NCI-H446 treated with DMSO at 0.1 percent for 48 hours (cell line): Measurements from ENCODE around the gene KHK.
A peak's percentile ranks its signal among the peaks of the same experiment; 100 is the strongest.

Experiments
- DNase-seq: peaks from one replicate; lab custom pipeline; 2025; lab: John Stamatoyannopoulos, UW

Gene KHK

DNA sequence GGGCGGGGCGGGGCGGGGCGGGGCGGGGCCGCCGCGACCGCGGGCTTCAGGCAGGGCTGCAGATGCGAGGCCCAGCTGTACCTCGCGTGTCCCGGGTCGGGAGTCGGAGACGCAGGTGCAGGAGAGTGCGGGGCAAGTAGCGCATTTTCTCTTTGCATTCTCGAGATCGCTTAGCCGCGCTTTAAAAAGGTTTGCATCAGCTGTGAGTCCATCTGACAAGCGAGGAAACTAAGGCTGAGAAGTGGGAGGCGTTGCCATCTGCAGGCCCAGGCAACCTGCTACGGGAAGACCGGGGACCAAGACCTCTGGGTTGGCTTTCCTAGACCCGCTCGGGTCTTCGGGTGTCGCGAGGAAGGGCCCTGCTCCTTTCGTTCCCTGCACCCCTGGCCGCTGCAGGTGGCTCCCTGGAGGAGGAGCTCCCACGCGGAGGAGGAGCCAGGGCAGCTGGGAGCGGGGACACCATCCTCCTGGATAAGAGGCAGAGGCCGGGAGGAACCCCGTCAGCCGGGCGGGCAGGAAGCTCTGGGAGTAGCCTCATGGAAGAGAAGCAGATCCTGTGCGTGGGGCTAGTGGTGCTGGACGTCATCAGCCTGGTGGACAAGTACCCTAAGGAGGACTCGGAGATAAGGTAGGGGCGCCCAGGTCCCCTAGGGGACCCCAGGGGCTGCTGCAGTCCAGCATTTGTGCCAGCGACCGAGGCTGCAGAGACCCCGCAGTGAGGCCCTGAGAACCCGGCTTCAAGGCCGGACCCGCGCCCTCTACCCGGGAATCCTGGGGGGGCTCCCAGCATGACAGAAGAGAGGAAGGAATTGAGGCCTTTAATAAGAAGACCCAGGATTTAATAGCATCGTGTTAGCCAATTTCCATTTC is at the start of gene KHK:
Gene KHK (plus strand): TSS at position 49 of the 870 bp plus-strand sequence. CDS start 488 bp downstream, at position 537.
- no peak for DNase-seq

DNA sequence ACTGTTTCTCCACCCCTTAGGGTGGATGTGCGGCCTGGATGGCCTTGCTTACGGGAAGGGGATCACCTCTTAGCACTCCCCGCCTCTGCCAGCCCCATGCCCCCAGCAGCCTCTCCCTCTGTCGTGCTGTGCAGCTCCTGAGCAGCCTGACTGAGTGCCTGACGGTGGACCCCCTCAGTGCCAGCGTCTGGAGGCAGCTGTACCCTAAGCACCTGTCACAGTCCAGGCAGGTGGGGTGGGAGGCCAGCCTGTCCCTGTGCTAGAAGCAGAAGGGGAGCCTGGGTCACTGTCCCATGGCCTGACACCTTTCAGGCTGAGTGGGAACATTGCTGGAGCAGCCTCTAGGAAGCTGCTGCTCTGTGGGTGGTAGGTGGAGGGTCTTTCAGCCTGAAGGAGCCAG is 48.6 kb upstream of the KHK start:
- DNase-seq, result no peak

DNA sequence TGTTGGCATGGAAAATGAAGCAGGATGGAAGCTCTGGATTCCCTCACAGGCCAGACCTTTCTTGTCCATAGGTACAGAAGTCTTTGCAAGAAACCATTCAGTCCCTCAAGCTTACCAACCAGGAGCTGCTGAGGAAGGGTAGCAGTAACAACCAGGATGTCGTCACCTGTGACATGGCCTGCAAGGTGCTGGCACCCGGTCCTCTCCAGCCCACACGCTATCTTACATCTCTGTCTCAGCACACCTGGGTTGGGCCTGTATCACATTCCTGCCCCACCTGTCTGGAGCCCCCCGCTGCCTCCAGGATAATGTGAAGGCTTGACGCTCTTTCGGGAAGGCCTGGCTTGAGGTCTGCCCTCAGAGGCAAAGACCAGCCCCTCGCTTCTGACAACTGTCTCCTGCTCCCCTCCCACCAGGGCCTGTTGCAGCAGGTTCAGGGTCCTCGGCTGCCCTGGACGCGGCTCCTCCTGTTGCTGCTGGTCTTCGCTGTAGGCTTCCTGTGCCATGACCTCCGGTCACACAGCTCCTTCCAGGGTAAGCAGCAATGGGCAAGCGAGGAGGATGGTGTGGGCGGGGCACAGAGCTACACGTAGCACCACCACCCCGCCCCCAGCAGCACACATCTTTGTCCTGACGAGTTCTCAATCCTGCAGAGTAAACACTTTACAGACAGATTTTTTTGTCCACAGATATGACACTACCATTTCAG is 47.8 kb upstream of the KHK start:
- DNase-seq, result no peak

DNA sequence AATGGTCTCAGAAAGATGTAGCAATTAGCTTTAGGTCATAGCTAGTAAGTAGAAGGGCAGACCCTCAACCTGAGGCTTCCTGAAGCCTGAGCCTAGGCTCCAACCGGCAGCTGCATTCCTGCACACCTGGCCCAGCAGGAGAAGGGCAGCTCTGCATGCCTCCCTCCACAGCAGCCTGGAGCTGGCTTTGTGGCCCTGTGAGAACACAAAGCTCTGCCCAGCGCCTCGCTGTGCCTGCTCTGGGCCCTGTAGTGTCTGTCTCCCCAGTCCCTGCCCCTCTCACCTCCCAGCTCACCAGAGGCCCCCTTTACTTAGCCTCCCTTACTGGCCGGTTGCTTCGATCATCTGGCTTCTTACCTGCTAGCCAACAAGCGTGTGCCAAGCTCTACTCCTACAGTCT is 47.1 kb upstream of the KHK start:
- no peak for DNase-seq

DNA sequence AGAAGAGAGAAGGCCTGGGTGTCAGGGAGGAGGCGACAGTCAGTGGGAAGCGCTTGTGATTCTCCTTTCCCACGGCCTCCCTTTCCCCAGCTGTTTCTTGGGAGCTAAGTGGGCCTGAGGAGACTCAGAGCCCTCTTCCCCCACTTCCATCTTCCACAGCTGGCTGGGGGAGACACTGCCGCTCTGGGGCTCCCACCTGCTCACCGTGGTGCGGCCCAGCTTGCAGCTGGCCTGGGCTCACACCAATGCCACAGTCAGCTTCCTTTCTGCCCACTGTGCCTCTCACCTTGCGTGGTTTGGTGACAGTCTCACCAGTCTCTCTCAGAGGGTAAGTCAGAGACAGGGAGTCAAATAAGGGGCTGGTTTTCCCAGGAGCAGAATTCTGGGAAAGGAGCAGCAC is 46.7 kb upstream of the KHK start:
- DNase-seq, result no peak

DNA sequence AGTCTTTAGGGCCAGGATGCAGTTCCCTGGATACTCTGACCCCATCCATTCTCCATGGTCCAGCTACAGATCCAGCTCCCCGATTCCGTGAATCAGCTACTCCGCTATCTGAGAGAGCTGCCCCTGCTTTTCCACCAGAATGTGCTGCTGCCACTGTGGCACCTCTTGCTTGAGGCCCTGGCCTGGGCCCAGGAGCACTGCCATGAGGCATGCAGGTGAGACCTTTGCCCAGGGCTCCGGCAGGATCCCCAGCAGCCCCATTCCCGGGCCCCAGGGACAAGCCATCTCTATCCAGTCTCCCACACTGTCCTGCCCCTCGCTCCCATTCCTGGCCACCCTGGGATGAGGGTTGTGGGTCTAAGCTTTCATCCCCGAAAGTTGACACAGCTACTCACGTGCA is 46.3 kb upstream of the KHK start:
- DNase-seq, result no peak

DNA sequence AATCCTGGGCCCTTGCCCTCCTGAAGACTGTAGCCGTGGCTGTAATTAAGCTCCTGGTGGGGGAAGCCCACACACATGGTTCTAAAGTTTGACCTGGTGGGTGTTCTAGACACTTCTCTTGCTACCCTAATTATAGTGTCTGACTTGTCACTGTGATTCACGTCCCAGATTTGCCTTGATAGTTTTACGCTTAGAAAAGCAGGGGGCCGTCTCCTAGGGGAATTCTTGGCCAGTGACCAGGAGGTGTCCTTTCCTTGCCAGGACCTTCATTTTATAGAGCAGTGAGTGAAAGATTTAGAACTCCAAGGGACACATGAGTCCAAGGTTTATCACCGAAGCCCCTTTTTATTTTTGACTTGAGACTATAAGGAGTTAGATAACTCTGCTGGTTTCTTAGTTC is 44.8 kb upstream of the KHK start:
- no peak for DNase-seq

DNA sequence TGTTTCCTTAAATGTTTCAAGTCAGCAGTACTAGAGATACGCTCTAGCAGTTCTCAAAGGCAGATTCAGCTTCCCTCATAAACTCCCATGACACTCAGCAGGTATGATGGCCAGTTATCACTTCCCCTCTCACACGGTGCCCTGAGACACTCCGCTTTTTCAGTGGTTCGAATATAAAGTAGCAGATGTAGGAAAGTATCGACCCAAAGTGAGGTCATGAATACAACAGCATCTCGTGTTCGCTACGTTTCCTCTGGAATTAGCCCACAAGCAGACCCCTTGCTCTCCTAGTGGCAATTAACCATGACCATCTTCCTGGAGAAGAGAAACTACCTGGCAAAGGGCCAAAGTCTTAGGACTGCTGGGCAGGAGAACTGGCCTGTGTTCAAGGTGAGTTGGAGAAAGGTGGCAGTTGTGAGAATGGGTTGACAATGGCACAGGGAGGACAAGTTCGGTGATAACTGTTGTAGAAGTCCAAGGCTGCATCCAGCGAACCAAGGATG is 44.4 kb upstream of the KHK start:
- DNase-seq, result no peak

DNA sequence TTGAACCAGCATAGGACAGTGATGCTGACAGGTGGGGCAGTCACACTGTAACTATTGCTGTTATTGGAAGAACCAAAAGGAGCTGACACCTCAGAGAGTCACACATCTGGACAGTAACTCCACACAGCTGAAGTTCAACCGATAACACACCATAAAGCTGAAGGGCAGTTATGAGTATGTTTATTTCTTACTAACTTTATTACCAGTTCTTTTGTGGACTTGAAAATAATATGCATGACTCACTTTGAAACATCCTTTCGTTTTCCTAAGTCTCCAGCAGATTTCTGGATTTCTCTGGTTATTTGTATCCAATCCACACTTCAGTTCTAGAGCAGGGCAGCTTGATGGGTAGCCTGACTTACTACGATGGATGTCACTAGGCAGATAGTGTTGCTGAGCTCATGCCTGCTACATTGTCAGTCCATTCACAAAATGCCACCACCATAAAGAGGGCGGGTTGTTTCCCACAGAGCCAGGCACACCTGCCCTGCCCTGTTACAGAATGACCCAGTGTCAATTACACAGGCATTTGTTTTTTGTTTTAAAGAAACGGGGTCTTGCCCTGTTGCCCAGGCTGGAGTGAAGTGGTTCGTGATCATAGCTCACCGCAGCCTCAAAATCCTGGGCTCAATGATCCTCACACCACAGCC is 43.5 kb upstream of the KHK start:
- no peak for DNase-seq

DNA sequence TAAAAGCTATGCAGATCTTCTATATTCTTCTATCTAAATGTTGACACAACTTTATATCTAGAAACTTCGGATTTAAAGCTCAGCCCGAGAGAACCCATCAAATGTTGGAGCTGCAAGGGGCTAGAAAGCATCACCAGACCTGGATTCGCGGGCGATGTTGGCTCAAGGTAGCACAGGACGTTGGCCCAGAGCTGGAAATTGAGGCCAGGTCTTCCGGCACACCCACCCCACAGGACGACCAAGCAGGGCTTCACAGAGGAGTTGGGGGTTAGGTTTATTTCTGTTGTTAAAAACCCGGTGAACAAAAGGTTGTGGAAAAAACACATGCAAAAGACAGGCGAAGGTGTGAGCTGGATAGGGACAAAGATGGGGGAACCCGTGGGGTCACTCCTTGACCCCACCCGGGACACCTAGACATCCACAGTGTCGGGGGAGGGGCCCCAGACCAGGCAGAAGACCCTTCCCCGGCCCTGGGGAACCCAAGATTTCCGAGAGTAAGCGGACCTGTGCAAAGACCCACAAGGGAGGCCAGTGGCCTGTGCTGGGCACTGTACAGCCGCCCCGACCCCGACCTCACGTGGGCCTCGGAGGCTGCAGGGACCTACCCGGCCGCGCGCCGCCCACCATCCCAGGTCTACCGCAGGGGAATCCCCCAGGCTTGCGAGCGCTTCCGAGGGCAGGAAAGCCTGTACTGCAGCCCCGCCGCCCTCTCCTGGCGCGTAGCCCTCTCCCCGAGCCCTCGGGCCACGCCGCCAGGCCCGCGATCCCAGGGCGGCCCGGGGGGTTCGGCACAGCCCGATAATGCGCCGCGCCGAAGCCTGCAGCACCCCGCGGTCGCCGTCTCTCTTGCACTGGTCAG is 36.9 kb upstream of the KHK start:
- no peak for DNase-seq

DNA sequence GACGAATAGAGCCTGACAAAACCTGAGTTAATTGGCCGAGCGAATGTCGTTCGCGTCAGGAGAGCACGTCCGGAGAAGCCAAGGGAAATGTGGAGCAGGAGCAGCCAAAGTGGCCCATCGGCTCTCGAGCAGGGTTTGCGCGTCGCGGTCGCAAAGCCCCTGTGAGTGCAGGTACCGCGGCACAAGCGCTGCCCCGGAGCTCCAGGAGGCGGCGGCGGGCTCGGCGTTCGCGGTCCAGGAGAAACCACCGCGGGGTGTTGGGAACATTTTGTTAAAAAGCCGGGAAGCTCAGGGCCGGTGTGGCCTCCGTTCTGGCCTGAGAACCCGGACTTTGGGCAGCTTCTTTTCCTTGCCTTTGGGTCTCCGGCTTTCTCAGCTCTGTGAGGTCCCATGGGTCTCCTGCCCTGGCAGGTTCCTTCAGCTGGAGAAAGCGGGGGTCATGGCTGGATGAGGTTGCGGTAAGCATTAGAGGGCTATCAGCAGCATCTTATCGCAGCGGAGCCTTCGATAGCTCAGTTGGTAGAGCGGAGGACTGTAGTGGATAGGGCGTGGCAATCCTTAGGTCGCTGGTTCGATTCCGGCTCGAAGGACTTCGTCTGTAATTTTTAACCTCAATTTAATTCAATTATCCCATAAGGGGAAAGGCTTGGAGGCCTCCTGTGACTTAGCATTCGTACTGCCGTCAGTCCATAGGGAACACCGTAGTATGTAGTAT is 36.1 kb upstream of the KHK start:
- DNase-seq, result peak; percentile 94

DNA sequence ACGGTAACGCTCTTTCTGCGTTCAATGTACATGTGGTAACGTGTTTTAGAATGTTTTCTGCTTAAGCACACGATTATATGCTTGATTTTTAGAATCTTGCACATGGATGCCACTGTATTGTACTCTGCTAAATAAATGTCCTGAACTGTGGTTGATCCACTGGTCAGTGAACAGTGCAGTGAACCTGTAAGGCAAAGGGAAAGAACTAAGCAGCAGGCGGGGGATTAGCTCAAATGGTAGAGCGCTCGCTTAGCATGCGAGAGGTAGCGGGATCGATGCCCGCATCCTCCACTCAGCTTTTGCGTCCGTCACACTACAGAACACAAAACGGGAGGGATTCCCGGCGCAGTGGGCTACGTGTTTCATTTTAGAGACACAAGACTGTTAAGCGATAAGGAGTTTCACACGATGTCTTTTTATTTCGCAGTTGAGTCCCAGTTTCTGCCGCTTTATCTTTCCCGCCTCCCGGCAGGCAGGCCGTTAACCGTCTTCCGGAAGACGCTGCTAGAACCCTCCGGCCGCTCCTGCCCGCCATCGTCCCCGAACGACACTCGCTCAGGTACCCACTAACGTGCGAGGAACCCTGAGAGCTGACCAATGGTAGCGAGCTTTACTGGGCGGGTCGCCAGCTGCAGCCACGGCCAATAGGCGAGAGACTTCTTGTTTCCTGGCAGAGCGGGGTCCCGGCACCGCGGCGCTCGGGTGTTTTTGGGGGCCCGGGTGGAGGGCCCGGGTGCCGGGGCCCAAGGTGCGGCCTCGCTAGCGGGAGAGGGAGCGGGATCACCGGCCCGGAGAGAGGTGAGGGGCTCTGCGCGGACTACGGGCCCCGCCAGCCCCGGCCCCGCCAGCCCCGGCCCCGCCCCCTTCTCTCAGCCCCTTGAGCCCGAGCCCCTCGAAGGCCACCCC is 35.3 kb upstream of the KHK start, which contains the start of gene AGBL5:
Gene AGBL5 (plus strand): TSS at position 673 of the 906 bp plus-strand sequence. CDS start 1,291 bp downstream, outside the sequence.
- peak; percentile 88 for DNase-seq

DNA sequence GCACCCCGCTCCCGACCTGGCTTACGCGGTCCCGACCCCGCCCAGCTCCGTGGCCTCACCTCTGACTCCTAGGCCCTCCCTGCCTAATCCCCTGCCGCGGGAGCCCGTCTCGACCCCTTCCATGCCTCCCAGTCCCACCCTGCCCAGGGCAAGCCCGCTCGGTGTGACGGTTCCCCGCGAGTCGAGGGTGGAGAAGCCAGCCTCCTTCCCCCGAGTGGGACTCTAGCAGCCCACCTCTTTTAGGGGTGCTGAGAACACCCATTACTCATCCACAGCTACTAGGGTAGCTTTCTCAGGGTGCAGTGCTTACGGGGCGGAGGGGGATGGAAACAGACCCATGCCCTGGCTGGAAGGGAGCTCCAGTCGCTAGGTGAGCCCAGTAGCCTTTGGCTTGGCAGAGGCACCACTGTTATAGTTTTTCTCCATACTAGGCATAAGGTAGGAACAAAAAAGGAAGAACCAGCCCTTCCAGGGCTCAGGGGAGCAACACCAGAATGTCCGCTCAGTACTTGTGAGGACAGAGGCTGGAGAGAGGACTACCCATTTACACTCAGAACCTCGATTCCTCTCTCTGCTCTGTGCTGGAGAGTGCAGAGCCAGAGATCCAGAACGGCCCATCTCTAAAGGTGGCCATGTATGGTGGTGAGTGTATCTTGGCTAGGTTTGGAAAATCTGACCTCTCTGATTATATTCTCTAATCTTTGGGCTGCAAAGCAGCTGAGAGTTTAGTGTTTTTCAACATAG is 34.5 kb upstream of the KHK start:
- no peak for DNase-seq

DNA sequence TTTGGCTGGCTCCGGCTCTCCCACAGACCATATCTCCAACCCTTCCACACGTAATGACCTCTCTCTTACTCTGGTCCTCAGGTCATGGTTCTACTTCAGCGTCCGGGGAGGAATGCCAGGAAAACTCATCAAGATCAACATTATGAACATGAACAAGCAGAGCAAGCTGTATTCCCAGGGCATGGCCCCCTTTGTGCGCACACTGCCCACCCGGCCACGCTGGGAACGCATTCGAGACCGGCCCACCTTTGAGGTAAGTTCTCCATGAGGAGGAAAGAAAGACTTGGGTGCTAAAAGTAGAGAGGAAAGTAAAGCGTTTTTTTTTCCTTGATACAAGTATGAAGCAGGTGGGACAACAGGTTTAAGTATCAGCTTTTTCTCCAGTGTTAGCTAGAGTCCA is 33.3 kb upstream of the KHK start:
- DNase-seq, result no peak

DNA sequence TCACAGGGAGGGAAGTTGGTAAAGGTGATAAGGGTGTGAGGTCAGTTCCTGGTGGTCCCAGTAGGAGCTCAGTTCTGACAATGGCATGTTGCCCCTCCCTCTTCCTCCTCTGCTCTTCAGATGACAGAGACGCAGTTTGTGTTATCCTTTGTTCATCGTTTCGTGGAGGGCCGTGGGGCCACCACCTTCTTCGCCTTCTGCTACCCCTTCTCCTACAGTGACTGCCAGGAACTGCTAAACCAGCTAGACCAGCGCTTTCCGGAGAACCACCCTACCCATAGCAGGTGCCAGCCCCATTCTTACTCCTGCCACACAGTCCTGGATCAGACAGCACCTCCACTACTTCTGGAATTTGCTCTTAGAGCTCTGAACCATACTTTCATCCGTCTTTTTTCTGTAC is 32.8 kb upstream of the KHK start:
- no peak for DNase-seq

DNA sequence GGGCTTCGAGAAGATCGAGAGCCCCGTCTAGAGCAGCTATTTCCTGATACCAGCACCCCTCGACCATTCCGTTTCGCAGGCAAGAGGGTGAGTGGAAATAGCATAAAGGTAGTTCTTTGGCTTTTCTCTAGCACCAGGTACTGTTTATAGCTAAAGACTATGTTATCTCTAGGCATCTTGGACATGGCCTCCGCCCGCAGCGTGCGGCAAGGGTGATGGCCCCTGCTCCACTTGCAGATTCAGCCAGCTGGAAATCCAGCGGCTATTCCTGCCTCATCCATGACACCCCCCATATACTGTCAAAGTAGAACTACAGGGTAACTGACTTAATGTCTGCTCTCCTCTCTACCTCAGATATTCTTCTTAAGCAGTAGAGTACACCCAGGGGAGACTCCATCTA is 31.9 kb upstream of the KHK start:
- DNase-seq, result no peak

DNA sequence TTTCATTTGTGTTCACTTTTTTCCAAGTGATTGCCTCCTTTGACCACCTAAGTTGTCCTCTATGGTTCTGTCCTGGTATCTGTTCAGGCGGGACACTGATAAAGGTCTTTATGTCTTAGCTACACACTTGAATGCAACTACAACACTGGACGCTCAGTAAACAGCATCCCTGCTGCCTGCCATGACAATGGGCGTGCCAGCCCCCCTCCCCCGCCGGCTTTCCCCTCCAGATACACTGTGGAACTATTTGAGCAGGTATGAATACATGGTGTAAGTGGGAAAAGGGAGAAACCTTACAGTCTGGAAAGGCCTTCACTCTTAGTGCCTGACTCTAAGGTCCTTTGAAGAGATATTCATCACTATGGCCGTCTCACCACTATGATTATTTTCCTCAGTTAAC is 29.4 kb upstream of the KHK start:
- no peak for DNase-seq

DNA sequence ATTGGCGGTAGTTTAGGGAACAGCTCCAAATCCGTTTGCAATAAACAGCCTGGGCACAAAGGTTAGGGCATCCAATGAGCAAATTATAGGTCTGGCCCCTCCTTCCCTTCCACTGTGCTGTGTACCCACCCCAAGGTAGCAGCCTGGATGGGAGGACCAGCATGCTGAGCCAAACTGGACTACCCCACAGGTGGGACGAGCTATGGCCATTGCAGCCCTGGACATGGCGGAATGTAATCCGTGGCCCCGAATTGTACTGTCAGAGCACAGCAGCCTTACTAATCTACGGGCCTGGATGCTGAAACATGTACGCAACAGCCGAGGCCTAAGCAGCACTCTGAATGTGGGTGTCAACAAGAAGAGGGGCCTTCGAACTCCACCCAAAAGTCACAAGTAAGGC is 28.4 kb upstream of the KHK start:
- no peak for DNase-seq

DNA sequence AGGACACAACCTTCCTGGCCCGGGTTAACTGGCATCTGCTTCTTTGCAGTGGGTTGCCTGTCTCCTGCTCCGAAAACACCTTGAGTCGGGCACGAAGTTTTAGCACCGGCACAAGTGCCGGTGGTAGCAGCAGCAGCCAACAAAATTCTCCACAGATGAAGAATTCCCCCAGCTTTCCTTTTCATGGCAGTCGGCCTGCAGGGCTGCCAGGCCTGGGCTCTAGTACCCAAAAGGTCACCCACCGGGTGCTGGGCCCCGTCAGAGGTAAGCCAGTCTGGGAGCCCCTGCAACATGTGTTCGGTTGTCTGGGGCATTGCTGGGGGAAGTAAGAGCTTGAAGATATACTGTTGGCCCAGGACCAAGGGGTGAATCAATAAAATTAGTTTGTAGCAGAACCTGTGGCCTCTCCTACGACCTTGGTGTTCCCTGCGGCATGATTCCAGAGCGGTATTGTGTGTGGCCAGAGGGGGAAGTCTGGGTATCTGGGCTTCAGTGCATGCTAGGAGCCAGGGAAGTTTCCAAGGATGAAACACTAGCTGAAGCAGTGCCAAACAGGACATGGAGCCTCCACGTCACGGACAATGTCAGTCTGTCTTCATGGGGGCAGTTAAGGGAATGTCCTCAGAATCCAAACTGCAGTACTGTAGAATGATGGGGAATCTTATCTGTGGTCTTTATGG is 27.3 kb upstream of the KHK start:
- DNase-seq, result no peak
